Ovary (tissue), 9 donors: Measurements from ENCODE around the gene KRT7. TPM values are rescaled to one million over a fixed set of nuclear protein-coding genes. Genes with fewer than 3 reads are reported as not detected.

ENCODE experiments used
- DNase-seq, 5 donors: peaks; one replicate each; pipeline ENCODE4 v3.0.0-alpha.2; 2019 to 2020
- H3K27ac ChIP-seq, 2 donors: fragments of 200-600 bp; one replicate each; pipeline versions ENCODE4 v1.5.1 to v1.8.0; 2019 to 2022
- H3K27me3 ChIP-seq: fragments of 200-600 bp; one replicate; pipeline ENCODE4 v1.8.0; 2022
- H3K36me3 ChIP-seq: fragments of 200-600 bp; sonication (generic); one replicate; pipeline ENCODE4 v1.5.1; 2019
- H3K4me1 ChIP-seq: one replicate; pipeline ENCODE4 v1.8.1; 2013; ENCODE audit warnings: mild to moderate bottlenecking, moderate library complexity; ENCODE audit not compliant: insufficient read depth
- H3K4me3 ChIP-seq: fragments of 200-600 bp; sonication (generic); one replicate; pipeline ENCODE4 v1.5.1; 2017
- H3K9me3 ChIP-seq, 2 donors: fragments of 200-600 bp in 1 of 2; sonication (generic) in 1 of 2; one replicate each; pipeline versions ENCODE4 v1.5.1 to v1.8.1; 2013 to 2019; ENCODE audit warnings: mild to moderate bottlenecking in 1 of 2, moderate library complexity in 1 of 2
- EP300 ChIP-seq: sonication (generic); formaldehyde crosslinking; IDR thresholded peaks from one replicate; pipeline ENCODE4 v1.6.1; 2017; ENCODE audit warnings: antibody characterized with exemption
- POLR2A ChIP-seq: fragments of 450-650 bp; IDR thresholded peaks from one replicate; pipeline ENCODE4 v1.6.1; 2017; ENCODE audit warnings: antibody characterized with exemption, mild to moderate bottlenecking, moderate library complexity
- WGBS, 3 donors: extraction: QIAGEN DNeasy Blood & Tissue Kit in 1 of 3; methylation state at CpG; one replicate each; pipeline versions ENCODE4 v1.1.5 to v1.1.7; 2013 to 2017; 5-methylcytosine and 5-hydroxymethylcytosine counted together
- intact Hi-C, 4 donors: fragments of 100-400 bp; cut with DNase I; formaldehyde crosslinking; loops; one replicate each; pipeline versions ENCODE4 v1.11.0 to v1.15.1; 2022 to 2023
- polyA plus RNA-seq, 2 donors: library from polyadenylated mRNA; stranded (reverse); fragments of 200-250 nt in 1 of 2; fragments of 350-450 nt in 1 of 2; fragmentation: Illumina TruSeq in 1 of 2; extraction: RNeasy Lipid Tissue Mini Kit (QIAGEN cat#74804) in 1 of 2; gene quantifications; one replicate each; pipeline ENCODE4 v1.2.3, GENCODE V29; 2013 to 2014
- total RNA-seq, 7 donors: library from RNA; depleted of rRNA in 2 of 7; stranded (reverse); fragments of >200 nt in 2 of 7; fragmentation: NEBNext Ultra II Directional in 3 of 7; extraction: Animal tissue kit (Norgen Biotek cat#: 25700) in 3 of 7; gene quantifications; one replicate each; pipeline versions ENCODE4 v1.1.0 to v1.2.4, GENCODE V29; 2016 to 2023
- TF ChIP-seq, protein P1 (sequence below), 3 donors: fragments of 450-650 bp in 2 of 3; fragments of 200-600 bp in 1 of 3; IDR thresholded peaks; one replicate each; pipeline versions ENCODE4 v1.5.1 to v1.8.0; 2016 to 2022; ENCODE audit warnings: antibody characterized with exemption in 3 of 3, mild to moderate bottlenecking in 1 of 3
- donor health status: DM: no; HTN: no; CAD: no; lungs with moderate emphysema.
- donor health status: DM: no; HTN: no; CAD: no.
- donor health status: Bipolar disorder and iron deficiency.
- donor health status: DM: yes; HTN: yes; CAD: no.
- donor health status: DM: no; HTN: no; CAD: no.
- donor health status: DM: yes; HTN: yes; CAD: no.

Gene KRT7
- total and polyA plus RNA-seq, 9 donors, result 0.37 to 379 (median 22.7) TPM; not detected in 1

DNA sequence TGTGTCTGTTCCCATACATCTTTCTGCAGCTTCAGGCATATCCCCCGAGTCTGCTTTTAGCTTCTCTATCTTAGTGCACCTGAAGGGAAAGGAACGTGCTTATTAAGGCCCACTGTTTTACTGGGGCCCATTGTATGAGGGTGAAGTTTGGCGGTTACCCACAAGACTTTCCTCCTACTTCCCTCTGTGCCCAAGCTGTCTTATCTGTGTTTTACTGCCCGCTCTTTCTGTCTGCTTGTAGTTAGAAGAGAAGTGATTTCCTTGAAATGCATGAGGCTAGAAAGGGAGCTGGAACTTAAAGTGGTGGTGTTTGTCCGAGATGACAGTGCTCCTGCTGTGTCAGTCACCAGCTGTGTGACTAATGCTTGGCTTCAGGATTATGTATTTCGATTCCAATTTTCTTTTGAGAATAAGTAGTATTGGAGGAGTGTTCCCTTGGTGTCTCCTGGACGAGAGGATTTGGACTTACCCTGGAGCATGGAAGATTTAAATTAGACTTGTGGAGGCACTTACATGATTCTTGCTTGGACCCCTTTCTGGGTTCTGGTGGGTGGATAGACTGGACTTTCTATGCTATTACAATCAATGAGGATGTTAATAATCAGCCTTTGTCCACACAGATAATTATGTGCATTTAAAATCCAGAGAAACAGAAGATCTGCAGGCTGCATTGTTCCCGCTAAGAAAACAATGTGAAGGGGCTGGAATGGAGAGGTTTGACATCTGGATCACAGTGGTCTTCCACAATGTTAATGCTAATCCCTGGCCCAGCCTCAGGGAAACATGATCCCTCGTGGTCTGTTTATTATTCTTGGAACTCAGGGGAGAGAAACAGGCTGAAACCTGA, 27.5 kb downstream of the KRT7 start:
- H3K36me3 ChIP-seq, result no peaks in the 10 kb centered on the region
- DNase-seq, result no peak
- intact Hi-C loops, result no loop called here
- no peaks in the 10 kb centered on the region for H3K27me3 ChIP-seq
- no peak for TF ChIP-seq POLR2A
- TF ChIP-seq, protein P1, sequence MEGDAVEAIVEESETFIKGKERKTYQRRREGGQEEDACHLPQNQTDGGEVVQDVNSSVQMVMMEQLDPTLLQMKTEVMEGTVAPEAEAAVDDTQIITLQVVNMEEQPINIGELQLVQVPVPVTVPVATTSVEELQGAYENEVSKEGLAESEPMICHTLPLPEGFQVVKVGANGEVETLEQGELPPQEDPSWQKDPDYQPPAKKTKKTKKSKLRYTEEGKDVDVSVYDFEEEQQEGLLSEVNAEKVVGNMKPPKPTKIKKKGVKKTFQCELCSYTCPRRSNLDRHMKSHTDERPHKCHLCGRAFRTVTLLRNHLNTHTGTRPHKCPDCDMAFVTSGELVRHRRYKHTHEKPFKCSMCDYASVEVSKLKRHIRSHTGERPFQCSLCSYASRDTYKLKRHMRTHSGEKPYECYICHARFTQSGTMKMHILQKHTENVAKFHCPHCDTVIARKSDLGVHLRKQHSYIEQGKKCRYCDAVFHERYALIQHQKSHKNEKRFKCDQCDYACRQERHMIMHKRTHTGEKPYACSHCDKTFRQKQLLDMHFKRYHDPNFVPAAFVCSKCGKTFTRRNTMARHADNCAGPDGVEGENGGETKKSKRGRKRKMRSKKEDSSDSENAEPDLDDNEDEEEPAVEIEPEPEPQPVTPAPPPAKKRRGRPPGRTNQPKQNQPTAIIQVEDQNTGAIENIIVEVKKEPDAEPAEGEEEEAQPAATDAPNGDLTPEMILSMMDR (IDR thresholded peaks at IDR 0.05), result no peak
- no peak for TF ChIP-seq EP300
- no peak overlapping the region for H3K4me3 ChIP-seq
- no peak overlapping the region for H3K27ac ChIP-seq
- WGBS, 3 donors, result 72 to 79% (median 73%) methylated on average over 9 of the region's 9 CpGs
- H3K4me1 ChIP-seq, result peaks cover 3% of the 10 kb centered on the region
- no peaks in the 10 kb centered on the region for H3K9me3 ChIP-seq

DNA sequence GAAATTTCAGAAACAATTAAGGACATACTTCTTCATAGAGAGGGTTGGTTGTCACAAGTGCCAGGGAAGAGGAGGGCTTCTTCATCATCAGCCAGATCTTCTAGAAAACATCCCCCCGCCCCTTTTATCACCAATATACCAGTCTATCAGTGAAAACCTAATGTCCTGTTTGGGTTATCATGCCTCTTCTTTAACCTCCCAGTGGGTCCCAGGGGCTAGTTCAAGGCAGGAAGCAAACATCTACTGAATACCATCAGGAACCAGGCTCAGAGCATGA, 28.1 kb downstream of the KRT7 start:
- Histone ChIP-seq H3K4me3 (no peak overlapping the region), H3K9me3 (no peaks in the 10 kb centered on the region), H3K27ac (no peak overlapping the region), H3K36me3 (no peaks in the 10 kb centered on the region), H3K4me1 (peaks cover 3% of the 10 kb centered on the region), H3K27me3 (no peaks in the 10 kb centered on the region)
- TF ChIP-seq POLR2A (no peak), EP300 (no peak)
- TF ChIP-seq, protein P1 (IDR thresholded peaks at IDR 0.05), result no peak
- intact Hi-C loops, result no loop called here
- no peak for DNase-seq
- 37 to 57% (median 44%) methylated on average over 1 of the region's 1 CpG for WGBS, 3 donors

GRCh38 chr12:52262286-52262685, 29.2 kb downstream of the KRT7 start:
- TF ChIP-seq POLR2A, result no peak
- TF ChIP-seq EP300, result no peak
- TF ChIP-seq, protein P1 (IDR thresholded peaks at IDR 0.05), result no peak
- peaks cover 3% of the 10 kb centered on the region for H3K4me1 ChIP-seq
- intact Hi-C loops, result no loop called here
- no peaks in the 10 kb centered on the region for H3K9me3 ChIP-seq
- DNase-seq, result no peak
- no peak overlapping the region for H3K4me3 ChIP-seq
- no peak overlapping the region for H3K27ac ChIP-seq
- H3K27me3 ChIP-seq, result no peaks in the 10 kb centered on the region
- WGBS, 3 donors, result 91 to 94% (median 91%) methylated on average over 2 to 3 of the region's 3 CpGs
- H3K36me3 ChIP-seq, result no peaks in the 10 kb centered on the region

DNA sequence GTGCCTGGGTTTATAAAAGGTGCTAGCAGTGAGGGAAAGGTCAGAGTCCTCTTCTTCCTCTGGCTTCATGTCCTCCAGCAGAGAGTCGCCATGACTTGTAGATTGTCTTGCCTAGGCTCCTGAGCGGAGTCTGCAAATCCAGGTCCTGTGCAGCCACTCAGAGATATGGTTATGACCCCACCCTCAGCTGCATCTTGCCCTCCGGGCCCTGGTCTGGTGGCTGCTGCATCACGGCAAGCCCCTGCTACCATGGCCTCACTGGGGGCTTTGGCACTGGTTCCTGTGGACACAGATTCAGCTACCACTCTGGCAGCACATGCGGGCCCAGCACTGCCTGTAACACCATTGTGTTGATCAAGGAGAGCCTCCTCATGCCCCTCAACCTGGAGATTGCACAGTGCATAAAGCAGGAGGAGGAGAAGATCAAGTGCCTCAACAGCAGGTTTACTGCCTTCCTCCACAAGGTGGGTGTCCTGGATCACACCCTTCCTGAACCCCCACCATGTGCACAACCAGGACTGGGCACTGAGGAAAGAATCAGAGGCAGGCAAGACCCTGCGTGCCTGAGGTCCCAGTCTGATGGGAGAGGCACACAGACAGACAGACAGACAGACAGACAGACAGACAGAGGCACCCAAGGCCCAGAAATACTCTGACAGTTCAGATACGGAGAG, 30.9 kb downstream of the KRT7 start:
- DNase-seq, result no peak
- Histone ChIP-seq H3K4me3 (no peak overlapping the region), H3K36me3 (no peaks in the 10 kb centered on the region), H3K4me1 (no peaks in the 10 kb centered on the region), H3K27me3 (no peaks in the 10 kb centered on the region), H3K9me3 (no peaks in the 10 kb centered on the region), H3K27ac (no peak overlapping the region)
- intact Hi-C loops, result no loop called here
- 81 to 91% (median 84%) methylated on average over 6 to 7 of the region's 7 CpGs for WGBS, 3 donors
- TF ChIP-seq EP300 (no peak), POLR2A (no peak)
- TF ChIP-seq, protein P1 (IDR thresholded peaks at IDR 0.05), result no peak
